ENCODE measurements around the gene PGRMC2.
"Not testable (repeated sequence)": the region's sequence is repeated elsewhere in the genome, so short reads cannot be mapped to it uniquely, and the experiment has no call there.

PGRMC2 gene

DNA sequence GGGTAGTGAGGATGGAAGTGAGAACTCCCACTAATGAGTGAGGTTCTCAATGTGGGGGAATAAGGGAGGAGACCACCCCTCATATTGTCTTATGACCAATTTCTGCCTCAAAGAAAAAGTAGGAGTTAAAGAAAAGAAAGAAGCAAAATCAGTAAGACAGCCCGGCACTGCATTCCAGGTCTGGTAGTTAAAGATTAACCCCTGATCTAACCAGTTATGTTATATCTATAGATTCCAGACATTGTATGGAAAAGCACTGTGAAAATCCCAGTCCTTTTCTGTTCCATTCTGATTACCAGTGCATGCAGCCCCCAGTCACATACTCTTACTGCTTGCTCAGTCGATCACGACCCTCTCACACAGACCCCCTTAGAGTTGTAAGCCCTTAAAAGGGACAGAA, 20.4 kb downstream of the PGRMC2 start:
- DNase-seq, result not testable (repeated sequence)

DNA sequence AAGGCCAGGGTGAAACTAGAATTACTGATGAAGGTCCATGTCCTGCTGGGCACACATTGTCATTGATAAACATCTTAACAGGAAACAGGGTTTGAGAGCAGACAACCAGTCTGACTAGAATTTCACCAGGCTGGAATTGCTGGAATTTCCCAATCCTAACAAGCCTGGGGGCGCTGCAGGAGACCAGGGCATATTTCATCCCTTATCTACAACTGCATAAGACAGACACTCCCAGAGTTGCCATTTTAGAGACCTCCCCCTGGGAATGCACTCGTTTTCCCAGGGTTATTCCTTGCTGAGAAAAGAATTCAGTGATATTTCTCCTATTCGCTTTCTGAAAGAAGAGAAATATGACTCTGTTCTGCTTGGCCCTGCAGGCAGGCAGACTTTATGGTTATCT, 22.1 kb downstream of the PGRMC2 start:
- DNase-seq, result not testable (repeated sequence)

DNA sequence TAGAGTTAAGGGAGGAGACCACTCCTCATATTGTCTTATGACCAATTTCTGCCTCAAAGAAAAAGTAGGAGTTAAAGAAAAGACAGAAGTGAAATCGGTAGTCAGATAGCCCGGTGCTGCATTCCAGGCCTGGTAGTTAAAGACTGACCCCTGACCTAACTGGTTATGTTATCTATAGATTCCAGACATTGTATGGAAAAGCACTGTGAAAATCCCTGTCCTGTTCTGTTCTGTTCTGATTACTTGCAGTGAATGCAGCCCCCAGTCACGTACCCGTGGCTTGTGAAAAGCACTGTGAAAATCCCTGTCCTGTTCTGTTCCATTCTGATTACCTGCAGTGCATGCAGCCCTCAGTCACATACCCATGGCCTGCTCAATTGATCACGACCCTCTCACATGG, 27.7 kb downstream of the PGRMC2 start:
- not testable (repeated sequence) for DNase-seq

DNA sequence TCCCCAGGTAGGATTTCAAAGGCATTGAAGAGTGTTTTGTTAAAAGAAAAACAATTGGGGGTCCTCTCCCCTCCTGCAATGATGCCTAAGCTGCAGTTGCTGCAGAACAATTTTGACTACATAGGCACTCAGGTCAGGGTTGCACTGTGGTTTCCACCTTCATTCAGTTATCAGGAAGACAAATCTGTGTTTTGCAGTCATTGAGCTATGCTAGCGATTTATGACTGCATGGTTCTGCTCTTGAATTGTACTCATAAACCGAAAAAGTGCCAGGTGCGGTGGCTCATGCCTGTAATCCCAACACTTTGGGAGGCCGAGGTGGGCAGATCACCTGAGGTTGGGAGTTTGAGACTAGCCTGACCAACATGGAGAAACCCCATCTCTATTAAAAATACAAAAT, 29.4 kb downstream of the PGRMC2 start:
- DNase-seq, result not testable (repeated sequence)

DNA sequence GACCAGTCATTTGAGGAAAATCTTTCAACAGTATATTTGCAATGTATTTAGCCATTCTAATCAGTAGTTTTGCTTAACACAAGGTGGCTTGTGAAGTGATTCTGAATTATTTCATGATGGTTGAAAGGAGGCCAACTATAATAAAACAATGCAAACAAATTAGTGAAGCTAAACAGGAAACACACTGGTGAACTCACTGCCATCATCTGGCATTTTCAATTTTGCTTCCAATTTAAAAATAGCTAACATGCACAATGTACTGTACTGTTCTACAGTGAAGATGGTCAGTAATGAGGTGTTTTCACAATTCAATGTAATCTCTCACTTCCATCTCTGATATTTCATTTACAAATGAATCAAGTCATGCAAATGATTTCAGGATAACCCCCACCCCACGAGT, 31.1 kb downstream of the PGRMC2 start:
- DNase-seq, result no peak

DNA sequence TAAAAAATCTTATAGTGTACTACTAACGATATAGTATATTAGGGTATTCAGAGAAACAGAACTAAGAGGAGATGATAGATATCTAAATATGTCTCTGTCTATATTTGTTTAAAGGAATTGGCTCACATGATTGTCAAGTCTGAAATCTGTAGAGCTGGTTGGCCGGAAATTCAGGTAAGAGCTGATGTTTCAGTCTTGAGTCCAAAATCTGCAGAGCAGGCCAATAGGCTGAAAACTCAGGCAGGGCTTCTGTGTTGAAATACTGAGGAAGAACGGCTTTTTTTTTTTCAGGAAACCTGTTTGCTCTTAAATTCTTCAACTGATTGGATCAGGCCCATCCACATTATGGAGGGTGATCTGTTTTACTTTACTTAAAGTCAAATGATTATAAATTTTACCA, 31.7 kb downstream of the PGRMC2 start:
- DNase-seq, result no peak

DNA sequence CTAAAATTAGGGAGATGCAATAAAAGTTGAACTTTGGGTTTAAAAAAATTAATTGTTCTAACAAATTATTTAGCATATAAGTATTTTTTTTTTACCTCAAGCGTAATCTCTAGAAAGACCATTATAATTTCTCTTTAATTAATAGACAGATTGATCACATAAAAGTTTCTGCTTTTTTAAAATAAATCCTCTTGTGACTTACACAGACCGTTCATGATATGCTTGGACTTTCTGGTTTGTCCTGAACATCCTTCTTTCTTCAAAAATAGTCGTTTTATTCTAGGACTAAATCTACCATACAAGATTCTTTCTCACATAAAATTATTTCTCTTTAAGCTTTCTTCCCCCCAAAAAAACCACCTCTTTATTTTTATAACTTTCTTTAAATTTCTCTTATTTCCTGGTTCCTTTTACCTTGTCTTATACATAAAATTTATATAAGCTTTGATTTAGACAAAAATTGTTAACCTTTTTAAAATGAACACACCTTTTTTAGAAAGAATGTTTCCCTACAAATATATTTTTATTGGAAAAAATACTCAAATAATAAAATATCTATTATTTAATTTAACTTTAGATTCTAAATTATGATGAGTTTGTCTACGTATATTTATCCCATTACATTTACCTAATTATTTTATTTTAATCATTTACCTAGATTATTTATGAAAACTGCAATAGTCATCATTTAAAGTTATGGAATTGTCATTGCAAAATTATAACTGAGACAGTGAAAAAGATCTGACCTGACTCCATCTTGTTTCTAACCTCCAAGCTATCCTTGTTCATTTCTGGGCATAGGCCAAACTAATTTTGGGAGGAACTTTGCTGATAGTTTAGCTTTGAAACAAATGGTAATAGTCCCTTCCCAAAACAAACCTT, 37.6 kb downstream of the PGRMC2 start:
- no peak for DNase-seq

DNA sequence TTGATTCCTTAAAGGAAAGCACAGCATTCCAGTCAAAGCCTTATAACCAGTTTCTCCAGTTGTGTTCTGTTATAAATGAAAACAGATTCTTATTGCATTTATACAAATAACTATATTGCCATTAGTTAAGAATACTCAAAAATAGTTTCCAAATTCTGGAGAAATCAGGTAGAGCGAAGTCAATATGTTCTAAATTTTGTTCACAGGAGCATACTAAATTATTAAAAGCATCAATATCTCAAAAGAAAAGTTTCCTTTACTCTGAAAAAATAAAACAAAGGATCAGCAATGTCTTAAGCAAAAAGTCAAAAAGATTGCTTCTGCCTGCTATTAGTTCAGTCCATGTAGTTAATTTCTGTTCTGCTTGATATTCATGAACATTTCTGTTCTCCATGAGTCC, 39.7 kb downstream of the PGRMC2 start:
- DNase-seq, result no peak

DNA sequence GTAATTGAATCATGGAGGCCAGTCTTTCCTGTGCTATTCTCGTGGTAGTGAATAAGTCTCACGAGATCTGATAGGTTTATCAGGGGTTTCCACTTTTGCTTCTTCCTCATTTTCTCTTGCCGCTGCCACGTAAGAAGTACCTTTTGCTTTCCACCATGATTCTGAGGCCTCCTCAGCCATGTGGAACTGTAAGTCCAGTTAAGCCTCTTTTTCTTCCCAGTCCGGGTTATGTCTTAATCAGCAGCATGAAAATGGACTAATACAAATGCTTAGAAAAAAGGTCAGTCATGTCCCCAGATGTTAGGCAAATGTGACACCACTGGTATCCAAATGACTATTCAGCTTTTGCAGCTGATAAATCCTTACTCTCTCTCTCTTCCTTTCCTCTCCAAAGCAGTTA, 42.2 kb downstream of the PGRMC2 start:
- DNase-seq, result not testable (repeated sequence)

DNA sequence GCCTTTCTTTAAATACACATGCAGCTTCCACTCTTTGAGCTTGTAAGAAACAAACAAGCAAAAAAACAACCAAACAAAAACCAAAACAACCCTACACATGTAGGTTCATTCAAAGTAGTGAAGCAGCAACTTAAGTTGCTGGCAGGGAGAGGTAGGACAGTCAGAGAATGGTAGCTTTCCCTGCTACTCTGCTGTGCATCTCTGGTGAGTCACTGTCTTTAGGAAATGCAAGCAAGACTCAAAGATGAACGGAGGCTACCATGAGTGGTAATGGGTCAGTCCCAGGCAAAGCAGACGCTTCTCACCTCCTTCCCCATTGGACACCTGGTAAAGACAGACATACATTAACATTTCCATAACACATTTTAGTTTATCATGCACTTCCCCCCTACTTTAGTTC, 43.2 kb downstream of the PGRMC2 start:
- no peak for DNase-seq

DNA sequence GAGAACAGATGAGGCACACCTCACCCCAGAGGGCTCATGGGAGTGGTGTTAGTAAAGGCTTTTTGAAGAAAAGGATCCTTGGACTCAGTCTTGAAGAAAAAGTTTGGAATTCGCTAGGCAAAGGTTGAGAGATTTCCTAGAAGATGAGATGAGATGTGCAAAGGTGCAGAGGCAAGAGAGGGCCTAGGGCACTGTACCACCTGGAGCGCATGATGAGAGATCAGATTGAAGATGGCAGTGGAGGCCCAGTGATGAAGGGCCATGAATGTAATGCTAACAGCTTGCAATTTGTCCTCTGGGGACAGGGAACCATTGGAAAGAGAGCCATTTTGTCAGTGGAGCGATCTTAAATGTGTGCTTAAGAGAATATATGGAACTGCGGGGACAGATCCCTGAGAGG, 45.0 kb downstream of the PGRMC2 start:
- DNase-seq, result no peak

DNA sequence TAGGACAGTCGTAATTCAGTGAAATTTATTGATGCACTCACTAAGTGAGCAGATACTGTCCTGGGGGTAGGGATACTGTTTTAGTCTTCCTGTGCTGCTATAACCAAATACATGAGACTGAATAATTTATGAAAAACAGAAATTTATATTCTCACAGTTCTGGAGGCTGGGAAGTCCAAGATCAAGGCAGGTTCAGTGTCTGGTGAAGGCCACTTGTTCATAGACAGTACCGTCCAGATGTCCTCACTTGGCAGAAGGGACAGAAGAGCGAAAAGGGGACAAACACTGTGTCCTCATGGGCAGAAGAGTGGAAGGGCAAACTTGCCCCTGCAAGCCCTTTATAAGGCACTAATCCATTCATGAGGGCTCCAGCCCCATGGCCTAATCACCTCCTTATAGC, 45.6 kb downstream of the PGRMC2 start:
- DNase-seq, result no peak

DNA sequence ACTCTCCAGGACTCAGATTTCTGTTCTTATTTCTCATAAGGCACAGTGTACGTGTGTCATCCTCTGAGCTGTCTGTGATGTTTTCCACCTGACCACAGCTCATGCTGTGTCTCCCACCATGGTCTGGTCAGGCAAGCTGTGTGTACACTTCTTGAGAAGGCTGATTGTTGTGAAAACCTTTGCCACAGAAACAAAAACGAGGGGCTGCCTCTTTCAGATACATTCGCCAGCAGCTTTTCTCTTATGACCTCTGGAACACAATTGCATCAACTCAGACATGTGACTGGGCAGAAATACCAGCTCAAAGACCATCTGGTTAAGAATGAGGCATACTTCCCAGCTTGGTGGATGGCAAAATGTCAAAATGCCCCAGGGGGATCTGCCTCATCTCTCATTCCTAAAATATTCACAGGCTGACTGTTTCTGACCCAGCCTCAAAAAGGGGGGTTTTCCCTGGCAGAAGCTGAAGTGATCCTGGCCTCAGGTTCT, 46.1 kb downstream of the PGRMC2 start:
- peak; percentile 98 for DNase-seq

DNA sequence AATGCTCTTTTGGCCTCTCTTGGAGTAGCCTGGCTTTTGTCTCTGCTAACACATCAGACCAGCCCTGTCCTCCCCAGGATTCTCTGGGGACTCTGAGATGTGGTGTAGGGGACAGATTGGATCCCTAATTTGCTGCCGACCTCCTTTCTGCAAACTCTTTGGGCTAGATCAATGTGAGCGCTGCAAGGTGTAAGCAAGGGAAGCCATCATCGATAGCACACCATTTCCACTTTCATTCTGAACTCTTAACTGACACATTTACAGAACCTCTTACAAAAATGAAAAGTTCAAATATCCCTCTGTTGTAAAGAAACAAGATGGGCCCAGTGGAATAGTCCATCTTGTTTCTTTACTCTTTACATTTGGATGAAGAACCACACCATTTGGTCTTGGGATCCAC, 46.6 kb downstream of the PGRMC2 start:
- no peak for DNase-seq

DNA sequence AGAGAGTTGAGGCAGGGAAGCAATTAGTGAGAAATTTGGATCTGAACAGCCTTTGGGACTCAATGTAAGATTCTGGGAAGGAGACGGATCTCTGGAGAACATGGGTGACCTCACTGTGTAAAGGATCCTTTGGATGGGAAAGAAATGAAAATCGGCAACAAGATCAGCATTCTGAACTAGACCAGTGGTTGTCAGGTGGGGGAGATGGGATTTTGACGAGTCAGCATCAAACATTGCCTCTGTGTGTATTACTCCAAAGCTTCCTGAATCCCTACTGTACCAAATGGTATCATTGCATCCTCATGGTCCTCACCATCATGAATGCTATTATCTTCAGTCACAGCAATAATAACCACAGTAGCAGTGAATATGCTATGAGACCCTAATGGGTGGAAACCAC, 52.8 kb downstream of the PGRMC2 start:
- no peak for DNase-seq

DNA sequence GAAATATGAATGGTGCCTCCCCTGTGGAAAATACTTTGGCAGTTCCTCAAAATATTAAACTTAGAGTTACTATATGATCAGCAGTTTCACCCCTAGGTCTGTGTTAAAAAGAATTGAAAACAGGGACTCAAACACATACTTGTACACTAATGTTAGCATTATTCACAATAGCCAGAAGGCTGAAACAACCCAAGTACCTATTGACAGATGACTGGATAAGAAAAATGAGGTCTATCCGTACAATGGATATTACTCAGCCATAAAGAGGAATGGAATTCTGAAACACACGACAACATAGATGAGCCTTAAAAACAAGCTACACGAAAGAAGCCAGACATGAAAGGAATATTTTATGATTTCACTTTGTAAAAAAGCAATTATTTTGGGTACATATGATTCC, 54.9 kb downstream of the PGRMC2 start:
- no peak for DNase-seq

DNA sequence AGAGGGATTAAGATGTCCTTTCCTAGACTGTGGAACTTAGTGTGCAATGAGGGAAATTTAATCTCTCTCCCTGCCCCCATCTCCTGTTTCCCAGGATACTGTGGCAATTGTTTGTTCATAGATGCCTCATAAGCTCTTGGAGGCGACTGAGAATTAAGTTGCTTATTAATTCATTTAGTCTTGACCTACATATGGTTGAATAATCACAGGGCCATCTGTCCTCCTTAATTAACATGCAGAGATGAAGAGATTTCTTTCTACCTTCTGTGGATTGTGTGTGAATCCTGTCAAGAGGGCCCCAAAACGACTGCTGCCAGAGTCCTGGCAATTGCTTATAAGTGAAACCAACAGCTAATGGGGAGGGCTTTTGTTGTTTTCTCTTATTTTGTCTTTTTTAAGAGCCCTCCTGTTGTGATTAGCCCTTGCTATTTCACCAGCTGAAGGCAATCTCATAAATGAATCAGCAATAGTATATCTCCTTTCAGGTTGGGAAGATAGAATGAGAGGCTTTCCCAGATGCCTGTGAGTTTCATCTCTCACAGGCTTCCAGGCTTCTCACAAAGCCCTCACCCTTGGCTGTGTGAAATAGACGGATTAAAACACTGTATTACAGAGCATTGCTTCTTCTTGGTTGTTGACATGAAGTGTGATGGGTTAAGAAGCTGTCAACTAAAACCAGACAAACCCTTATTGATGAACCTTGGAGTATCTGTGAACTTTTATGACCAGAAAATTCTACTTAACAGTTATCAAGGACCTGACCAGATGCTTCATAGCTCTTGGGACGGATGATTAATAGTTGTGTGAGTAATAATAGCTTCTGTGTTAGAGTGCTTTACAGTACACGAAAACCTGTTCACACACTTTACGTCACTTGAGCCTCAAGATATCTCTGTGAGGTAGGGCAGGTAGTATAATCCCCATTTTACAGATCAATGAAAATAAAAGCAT, 58.5 kb downstream of the PGRMC2 start:
- DNase-seq, result peak; percentile 64

DNA sequence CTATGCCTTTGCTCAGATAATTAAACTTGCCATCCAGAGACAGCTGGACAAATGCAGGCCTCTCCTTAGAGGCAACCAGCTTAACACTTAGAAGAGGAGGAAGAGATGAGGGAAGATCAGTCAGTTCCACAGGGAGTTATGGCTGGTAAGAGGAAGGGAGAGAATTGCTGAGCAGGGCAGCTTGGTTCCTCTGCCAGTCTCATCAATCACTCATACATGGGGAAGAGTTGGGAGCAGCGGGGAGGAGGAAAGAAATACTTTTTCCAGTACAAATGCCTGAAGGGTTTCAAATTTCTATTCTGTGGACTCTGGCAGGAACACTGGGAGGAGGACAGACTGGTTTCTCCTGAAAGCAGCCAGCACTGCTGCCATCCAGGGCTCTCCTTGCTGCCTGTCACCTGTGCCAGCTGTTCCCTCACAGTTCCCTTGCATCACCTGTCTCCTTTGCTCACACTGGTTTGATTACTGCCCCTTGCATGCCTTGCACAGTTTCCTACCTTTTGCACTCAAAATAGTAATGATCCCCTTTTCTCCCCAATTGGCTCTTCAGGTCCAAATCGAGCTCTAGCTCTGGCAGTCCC, 59.5 kb downstream of the PGRMC2 start:
- peak; percentile 38 for DNase-seq

DNA sequence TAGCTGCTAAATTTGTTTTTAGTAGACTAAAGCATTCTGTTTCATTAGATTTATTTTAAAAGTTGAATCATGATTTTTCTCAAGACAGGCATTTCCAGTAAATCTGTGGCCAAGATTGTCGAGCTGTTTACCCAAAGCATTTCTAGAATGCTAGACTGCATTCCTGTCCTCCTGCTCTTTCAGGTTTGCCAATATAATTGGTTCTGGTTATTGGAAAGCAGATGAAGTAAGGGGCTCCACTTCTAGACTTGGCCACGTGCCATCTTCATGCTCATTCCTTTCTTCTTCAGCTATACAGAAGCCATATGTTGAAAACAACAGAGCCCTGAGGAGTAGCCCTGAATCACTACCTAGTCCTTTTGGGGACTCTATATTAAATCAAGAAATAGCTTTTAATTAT, 62.5 kb downstream of the PGRMC2 start:
- peak; percentile 98 for DNase-seq

DNA sequence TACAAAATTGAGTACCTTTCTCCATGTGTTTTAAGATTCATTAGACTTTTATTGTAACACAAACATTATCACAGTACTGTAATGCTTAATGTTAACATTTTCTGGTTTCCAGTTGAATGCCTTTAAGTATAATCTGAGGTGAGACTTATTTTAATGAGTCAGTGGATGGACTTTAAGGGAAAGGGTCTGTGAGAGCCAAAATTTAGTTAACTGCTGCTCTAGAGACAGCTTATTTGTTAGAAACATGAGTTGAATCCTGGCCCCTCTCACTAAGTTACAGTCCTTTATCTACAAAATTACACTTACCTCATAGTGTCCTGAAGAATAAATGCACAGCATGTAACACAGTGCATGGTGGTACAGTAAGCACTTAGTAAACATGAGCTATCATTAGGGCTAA, 66.0 kb downstream of the PGRMC2 start:
- peak; percentile 48 for DNase-seq

DNA sequence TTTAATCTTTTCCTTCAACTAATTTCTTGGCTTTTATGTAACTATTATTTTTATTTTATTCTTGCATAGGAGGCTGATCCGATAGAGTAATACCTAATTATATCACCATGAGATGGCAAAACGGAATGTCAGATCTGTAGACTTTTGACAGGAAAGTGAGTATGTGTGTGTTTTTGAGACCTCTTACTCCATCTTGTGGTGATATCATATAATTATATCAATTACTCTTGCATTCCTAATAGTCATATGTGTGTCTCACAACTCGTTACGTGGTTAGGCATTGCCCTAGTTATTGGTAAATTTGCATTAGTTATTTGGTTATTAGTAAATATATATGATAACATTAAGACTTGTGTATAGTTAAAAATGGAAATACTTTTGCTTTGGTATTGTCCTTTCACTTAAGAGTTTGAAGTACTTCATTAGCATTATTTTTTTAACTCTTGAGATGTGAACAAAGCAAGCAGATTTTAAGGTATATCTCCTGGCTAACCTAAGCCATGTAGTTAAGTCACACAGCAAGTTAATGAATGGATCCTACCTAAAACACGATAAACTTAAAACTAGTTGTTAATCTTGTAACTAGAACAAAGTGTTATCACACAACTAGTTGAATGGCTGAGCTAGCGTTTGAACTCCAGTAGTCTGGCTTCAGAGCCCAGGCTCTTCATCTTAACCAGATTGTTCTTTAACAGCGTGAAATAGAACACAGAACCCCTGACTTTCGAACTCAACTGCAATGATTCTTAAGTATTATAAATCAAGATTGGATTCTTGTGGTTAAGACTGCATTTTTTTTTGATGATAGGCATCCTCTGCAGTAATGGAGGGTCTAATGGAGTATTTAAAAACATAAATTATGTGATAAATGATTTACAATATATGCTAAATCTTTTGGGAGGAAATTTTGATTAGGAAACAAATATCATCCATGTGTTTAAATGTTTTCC, 67.1 kb downstream of the PGRMC2 start:
- DNase-seq, result peak; percentile 85
